ENCODE data around the gene INVS. TPM values are rescaled to one million over a fixed set of nuclear protein-coding genes. Genes with fewer than 3 reads are reported as not detected.

The INVS gene
- total and polyA plus RNA-seq, 2 donors (not counting 1 experiment from before 2014, with no cell fraction given), result 13.9 to 37.0 TPM

DNA sequence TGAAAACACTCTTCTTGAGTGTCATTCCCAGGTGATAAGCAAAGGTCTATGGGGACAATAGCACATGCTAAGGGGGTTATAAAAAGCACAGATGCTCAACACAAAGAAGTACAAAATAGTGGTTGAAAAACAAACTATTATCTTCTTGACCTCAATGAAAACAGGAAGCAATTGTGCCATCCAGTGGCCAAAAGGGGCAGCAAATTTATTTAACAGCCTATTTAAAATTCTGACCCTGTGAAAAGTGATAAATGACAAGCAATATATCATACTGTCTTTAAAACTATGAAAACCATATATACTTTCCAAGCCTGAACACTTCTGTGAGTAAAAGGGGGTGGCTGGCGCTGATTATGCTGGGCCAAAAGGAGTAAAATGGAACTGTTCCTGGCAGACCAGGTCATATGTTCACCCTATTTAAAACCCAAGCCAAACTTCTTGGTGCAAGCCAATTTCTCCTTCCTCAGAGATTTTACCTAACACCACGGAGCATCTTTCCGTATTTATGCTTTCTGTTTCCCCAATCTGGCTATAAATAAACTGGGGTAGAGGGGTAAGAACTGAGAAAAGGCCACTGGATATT lies 224.0 kb downstream of the INVS start:
- H3K27me3 ChIP-seq (replicated peaks in 1 of 4; ENCODE audit: control extremely low read depth in 1 of 4, control insufficient read depth in 3 of 4, insufficient read depth in 4 of 4, low read length in 3 of 4), result no peaks in the 10 kb centered on the region
- WGBS (ENCODE audit: insufficient coverage), result no CpG with 5 or more reads among the region's 3 CpGs
- POLR2A ChIA-PET, result no interaction called here
- TF ChIP-seq EZH2 (IDR thresholded peaks at IDR 0.05; ENCODE audit: borderline replicate concordance, insufficient read depth, low read depth, low read length, poor library complexity, severe bottlenecking), result no peak
- peak; percentile 78 for TF ChIP-seq CTCF (IDR thresholded peaks at IDR 0.05)
- H3K27me3 Mint-ChIP-seq, result no peaks in the 10 kb centered on the region
- DNase-seq (peak; percentile 61), ATAC-seq (ENCODE audit: low read depth) (no peak)
- H3K79me2 ChIP-seq (ENCODE audit: control insufficient read depth, insufficient read depth, low read length), result peaks cover 7% of the 10 kb centered on the region
- no peak overlapping the region for H3K4me3 Mint-ChIP-seq
- H3K9me3 ChIP-seq (ENCODE audit: control extremely low read depth in 1 of 3, control insufficient read depth in 2 of 3, insufficient read depth in 1 of 3, low read length in 2 of 3), result no peaks in the 10 kb centered on the region
- no peak overlapping the region for H3K9ac ChIP-seq (ENCODE audit: low read length)
- no peak overlapping the region for H3K4me2 ChIP-seq (replicated peaks; ENCODE audit: low read depth, low read length, poor library complexity, severe bottlenecking)
- H3K4me1 Mint-ChIP-seq, result peaks cover 4% of the 10 kb centered on the region
- no peaks in the 10 kb centered on the region for H3K4me1 ChIP-seq (ENCODE audit: control insufficient read depth in 2 of 2, insufficient read depth in 2 of 2, low read length in 2 of 2)
- H3K9me3 Mint-ChIP-seq (ENCODE audit: insufficient read depth), result no peaks in the 10 kb centered on the region
- intact Hi-C loops (cut with micrococcal nuclease), result loop anchor here (1.0 to 10.0 kb wide), 8 partner anchors 112 to 1346 kb away; partner anchors contain the start of gene NR4A3
- no peak overlapping the region for H3K4me3 ChIP-seq (ENCODE audit: control extremely low read depth in 1 of 5, extremely low read depth in 1 of 5, insufficient read depth in 1 of 5, low read depth in 2 of 5, low read length in 4 of 5)
- CTCF ChIA-PET, result interaction anchor here (0.6 to 7.7 kb wide), 18 partner anchors 10 to 1348 kb away, joined by 3 to 56 read pairs (median 4); partner anchors contain the start of gene TEX10
- H3K27ac ChIP-seq (ENCODE audit: low read length in 2 of 2), result no peak overlapping the region
- no peak overlapping the region for H3K27ac Mint-ChIP-seq
- H3K36me3 ChIP-seq (replicated peaks in 1 of 2; ENCODE audit: control extremely low read depth in 1 of 2, control insufficient read depth in 1 of 2, extremely low read depth in 1 of 2, insufficient read depth in 2 of 2, low read length in 1 of 2), result peaks cover 2 to 39% of the 10 kb centered on the region in 2 experiments
- H4K20me1 ChIP-seq (ENCODE audit: control insufficient read depth, insufficient read depth, low read length, poor library complexity, severe bottlenecking), result peaks cover 5% of the 10 kb centered on the region
- H2AFZ ChIP-seq (ENCODE audit: insufficient read depth, low read depth, low read length, poor library complexity, severe bottlenecking), result no peak overlapping the region

DNA sequence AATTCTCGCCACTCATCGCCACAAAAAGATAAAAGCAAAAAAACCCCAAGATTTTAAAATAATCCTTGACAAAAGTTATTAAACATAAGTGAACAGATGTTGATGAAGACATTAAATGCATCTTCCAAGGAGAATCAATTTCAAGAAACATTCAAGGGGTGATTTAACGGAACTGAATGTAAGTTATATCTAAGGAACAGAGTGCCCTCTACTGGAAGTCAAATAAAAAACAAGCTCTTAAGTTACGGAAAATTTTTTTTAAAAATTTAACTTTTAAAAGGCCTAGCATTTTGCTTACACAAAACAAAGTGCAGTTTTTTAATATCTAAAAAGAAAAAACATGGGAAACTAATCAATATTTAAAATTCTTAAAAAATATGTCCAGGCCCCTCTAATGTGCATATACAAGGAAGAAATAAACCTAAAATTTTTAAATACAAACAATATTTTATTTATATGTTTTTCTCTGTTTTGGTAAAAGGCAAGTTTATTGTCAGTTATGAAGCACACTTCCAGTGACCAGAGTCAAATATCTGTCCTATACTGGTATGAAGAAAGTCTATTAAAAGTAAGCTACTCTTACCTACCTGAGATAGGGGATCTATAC lies 225.7 kb downstream of the INVS start:
- DNase-seq, result peak; percentile 57
- ChIA-PET POLR2A (no interaction called here), CTCF (interaction anchor here (0.6 to 7.7 kb wide), 30 partner anchors 8 to 1477 kb away, joined by 3 to 56 read pairs (median 3); partner anchors contain the start of gene TEX10)
- no peak for ATAC-seq (ENCODE audit: low read depth)
- Mint-ChIP-seq H3K9me3 (ENCODE audit: insufficient read depth) (no peaks in the 10 kb centered on the region), H3K4me3 (no peak overlapping the region), H3K27ac (no peak overlapping the region), H3K4me1 (peaks cover 4% of the 10 kb centered on the region), H3K27me3 (no peaks in the 10 kb centered on the region)
- Histone ChIP-seq H3K9ac (ENCODE audit: low read length) (no peak overlapping the region), H3K27ac (ENCODE audit: low read length in 2 of 2) (no peak overlapping the region), H3K4me3 (ENCODE audit: control extremely low read depth in 1 of 5, extremely low read depth in 1 of 5, insufficient read depth in 1 of 5, low read depth in 2 of 5, low read length in 4 of 5) (no peak overlapping the region), H3K79me2 (ENCODE audit: control insufficient read depth, insufficient read depth, low read length) (peaks cover 4% of the 10 kb centered on the region), H3K4me1 (ENCODE audit: control insufficient read depth in 2 of 2, insufficient read depth in 2 of 2, low read length in 2 of 2) (no peaks in the 10 kb centered on the region), H4K20me1 (ENCODE audit: control insufficient read depth, insufficient read depth, low read length, poor library complexity, severe bottlenecking) (peaks cover 5% of the 10 kb centered on the region), H3K9me3 (ENCODE audit: control extremely low read depth in 1 of 3, control insufficient read depth in 2 of 3, insufficient read depth in 1 of 3, low read length in 2 of 3) (no peaks in the 10 kb centered on the region), H3K4me2 (replicated peaks; ENCODE audit: low read depth, low read length, poor library complexity, severe bottlenecking) (no peak overlapping the region), H3K27me3 (replicated peaks in 1 of 4; ENCODE audit: control extremely low read depth in 1 of 4, control insufficient read depth in 3 of 4, insufficient read depth in 4 of 4, low read length in 3 of 4) (no peaks in the 10 kb centered on the region), H2AFZ (ENCODE audit: insufficient read depth, low read depth, low read length, poor library complexity, severe bottlenecking) (no peak overlapping the region), H3K36me3 (replicated peaks in 1 of 2; ENCODE audit: control extremely low read depth in 1 of 2, control insufficient read depth in 1 of 2, extremely low read depth in 1 of 2, insufficient read depth in 2 of 2, low read length in 1 of 2) (peaks cover 2 to 39% of the 10 kb centered on the region in 2 experiments)
- intact Hi-C loops (cut with micrococcal nuclease), result loop anchor here (5.0 to 10.0 kb wide), 4 partner anchors 110 to 1347 kb away; partner anchors contain the start of gene NR4A3
- no CpG with 5 or more reads among the region's 4 CpGs for WGBS (ENCODE audit: insufficient coverage)
- peak; percentile 77 for TF ChIP-seq CTCF (IDR thresholded peaks at IDR 0.05)
- no peak for TF ChIP-seq EZH2 (IDR thresholded peaks at IDR 0.05; ENCODE audit: borderline replicate concordance, insufficient read depth, low read depth, low read length, poor library complexity, severe bottlenecking)
